Fibroblast of lung (primary cell): ENCODE data around the gene DMBT1. TPM values are rescaled to one million over a fixed set of nuclear protein-coding genes. Genes with fewer than 3 reads are reported as not detected.
A peak's percentile ranks its signal among the peaks of the same experiment; 100 is the strongest.

Experiments
- DNase-seq, 2 donors: peaks; one replicate each; pipeline versions ENCODE4 v3.0.0 to v3.0.0-alpha.2; 2010; ENCODE audit warnings: low read depth in 2 of 2
- H2AFZ ChIP-seq: 2 replicates; pipeline ENCODE4 v1.5.1; 2012; ENCODE audit warnings: low read length, control low read depth, inconsistent platforms
- H3K27ac ChIP-seq: 2 replicates; pipeline ENCODE4 v1.5.1; 2011; ENCODE audit warnings: low read length, control low read depth; ENCODE audit not compliant: insufficient read depth
- H3K27me3 ChIP-seq: 2 replicates; pipeline ENCODE4 v1.5.1; 2011; ENCODE audit warnings: mild to moderate bottlenecking, low read length; ENCODE audit not compliant: control insufficient read depth, insufficient read depth
- H3K36me3 ChIP-seq: 2 replicates; pipeline ENCODE4 v1.5.1; 2011; ENCODE audit warnings: low read length; ENCODE audit not compliant: control insufficient read depth, insufficient read depth
- H3K4me1 ChIP-seq: 2 replicates; pipeline ENCODE4 v1.5.1; 2011; ENCODE audit warnings: low read length; ENCODE audit not compliant: control insufficient read depth, insufficient read depth; ENCODE audit errors: extremely low read depth
- H3K4me2 ChIP-seq: 2 replicates; pipeline ENCODE4 v1.5.1; 2011; ENCODE audit warnings: low read length, control low read depth; ENCODE audit not compliant: insufficient read depth; ENCODE audit errors: extremely low read depth
- H3K4me3 ChIP-seq, 4 experiments: fragments of 200-600 bp in 1 of 4; sonication (generic) in 1 of 4; replicated peaks in 1 of 4; 2 replicates each; pipeline ENCODE4 v1.5.1; 2011 to 2016; ENCODE audit warnings: low read length in 4 of 4, low read depth in 3 of 4, mild to moderate bottlenecking in 3 of 4, control low read depth in 2 of 4, inconsistent platforms in 1 of 4, mixed read lengths in 1 of 4; ENCODE audit not compliant: insufficient read depth in 1 of 4; ENCODE audit errors: control extremely low read depth in 1 of 4
- H3K79me2 ChIP-seq: 2 replicates; pipeline ENCODE4 v1.5.1; 2012; ENCODE audit warnings: mild to moderate bottlenecking, low read length, inconsistent platforms; ENCODE audit not compliant: control insufficient read depth, insufficient read depth
- H3K9ac ChIP-seq: 2 replicates; pipeline ENCODE4 v1.5.1; 2011; ENCODE audit warnings: mild to moderate bottlenecking, low read length, control low read depth; ENCODE audit not compliant: insufficient read depth
- H3K9me3 ChIP-seq: 2 replicates; pipeline ENCODE4 v1.5.1; 2012; ENCODE audit warnings: low read depth, low read length; ENCODE audit not compliant: control insufficient read depth, insufficient read depth
- H4K20me1 ChIP-seq: 2 replicates; pipeline ENCODE4 v1.5.1; 2011; ENCODE audit warnings: low read length; ENCODE audit not compliant: control insufficient read depth, insufficient read depth; ENCODE audit errors: extremely low read depth
- CTCF ChIP-seq, 2 donors: IDR thresholded peaks in 1 of 2; conservative IDR thresholded peaks in 1 of 2; 1 replicate in 1 of 2; 2 replicates in 1 of 2; pipeline ENCODE4 v1.5.1; 2011 to 2012; ENCODE audit warnings: low read length in 2 of 2, control low read depth in 1 of 2, inconsistent platforms in 1 of 2, low read depth in 1 of 2, mild to moderate bottlenecking in 1 of 2
- EZH2 ChIP-seq: IDR thresholded peaks from 2 replicates; pipeline ENCODE4 v1.5.1; 2012; ENCODE audit warnings: low read length, control low read depth, mild to moderate bottlenecking; ENCODE audit errors: missing control alignments
- polyA plus RNA-seq, 2 donors: library from polyadenylated mRNA; depleted of rRNA in 1 of 2; stranded (reverse) in 1 of 2; unstranded in 1 of 2; fragments of >200 nt; gene quantifications; 2 replicates each; pipeline ENCODE4 v1.2.1, GENCODE V29; 2011 to 2012; ENCODE audit warnings: missing spikeins in 1 of 2
- total RNA-seq: library from RNA; depleted of rRNA; stranded (reverse); fragments of >200 nt; gene quantifications from 2 replicates; pipeline ENCODE4 v1.2.1, GENCODE V29; 2014

The DMBT1 gene
- total and polyA plus RNA-seq, 2 donors (not counting 1 experiment from before 2014, with no cell fraction given), result under 0.01 TPM; not detected in 1

GRCh38 chr10:122514045-122514840 is 46.3 kb upstream of the DMBT1 start:
- Histone ChIP-seq H2AFZ (no peak overlapping the region), H3K27ac (no peak overlapping the region), H3K4me1 (peaks cover 5% of the 10 kb centered on the region), H3K4me3 (no peak overlapping the region), H3K27me3 (no peaks in the 10 kb centered on the region), H3K9ac (no peak overlapping the region), H3K4me2 (no peak overlapping the region), H3K79me2 (no peaks in the 10 kb centered on the region), H4K20me1 (no peaks in the 10 kb centered on the region), H3K36me3 (peaks cover 2% of the 10 kb centered on the region), H3K9me3 (no peaks in the 10 kb centered on the region)
- no peak for TF ChIP-seq CTCF (conservative IDR thresholded peaks at IDR 0.05 in 1 of 2, IDR thresholded peaks at IDR 0.05 in 1 of 2; ENCODE audit: low read depth in 1 of 2, low read length in 2 of 2)
- TF ChIP-seq EZH2, result no peak
- peak in 1 of 2 donors; percentile 79 for DNase-seq

- Histone ChIP-seq H4K20me1 (no peaks in the 10 kb centered on the region), H3K36me3 (peaks cover 2% of the 10 kb centered on the region), H3K4me3 (no peak overlapping the region), H3K9ac (no peak overlapping the region), H3K27me3 (no peaks in the 10 kb centered on the region), H3K27ac (no peak overlapping the region), H3K4me2 (no peak overlapping the region), H2AFZ (no peak overlapping the region), H3K79me2 (no peaks in the 10 kb centered on the region), H3K4me1 (peaks cover 5% of the 10 kb centered on the region), H3K9me3 (no peaks in the 10 kb centered on the region)
- TF ChIP-seq CTCF (conservative IDR thresholded peaks at IDR 0.05 in 1 of 2, IDR thresholded peaks at IDR 0.05 in 1 of 2; ENCODE audit: low read depth in 1 of 2, low read length in 2 of 2), result no peak
- no peak for TF ChIP-seq EZH2
- DNase-seq, result peak in 1 of 2 donors; percentile 67
Measured at GRCh38 chr10:122515022-122515424, 45.5 kb upstream of the DMBT1 start.

GRCh38 chr10:122515588-122516231 is 44.8 kb upstream of the DMBT1 start:
- no peaks in the 10 kb centered on the region for H3K27me3 ChIP-seq
- H3K4me3 ChIP-seq, result no peak overlapping the region
- no peak overlapping the region for H3K27ac ChIP-seq

More at GRCh38 chr10:122515588-122516231, 44.8 kb upstream of the DMBT1 start:
- H2AFZ ChIP-seq, result no peak overlapping the region
- H3K4me2 ChIP-seq, result no peak overlapping the region
- no peaks in the 10 kb centered on the region for H4K20me1 ChIP-seq
- TF ChIP-seq CTCF (conservative IDR thresholded peaks at IDR 0.05 in 1 of 2, IDR thresholded peaks at IDR 0.05 in 1 of 2; ENCODE audit: low read depth in 1 of 2, low read length in 2 of 2), result no peak
- no peak for TF ChIP-seq EZH2
- peak in 1 of 2 donors; percentile 80 for DNase-seq
- no peaks in the 10 kb centered on the region for H3K9me3 ChIP-seq
- H3K79me2 ChIP-seq, result no peaks in the 10 kb centered on the region
- peaks cover 5% of the 10 kb centered on the region for H3K4me1 ChIP-seq
- peaks cover 2% of the 10 kb centered on the region for H3K36me3 ChIP-seq
- no peak overlapping the region for H3K9ac ChIP-seq
